Dermis microvascular lymphatic vessel endothelial cell (primary cell): Measurements from ENCODE around the gene USP40. TPM values are rescaled to one million over a fixed set of nuclear protein-coding genes. Genes with fewer than 3 reads are reported as not detected.

Experiments used
- DNase-seq, 2 donors: peaks; one replicate each; pipeline versions ENCODE4 v3.0.0 to v3.0.0-alpha.2; 2010; ENCODE audit warnings: low read depth in 2 of 2
- total RNA-seq: library from RNA; depleted of rRNA; stranded (reverse); fragments of >200 nt; gene quantifications from 2 replicates; pipeline ENCODE4 v1.2.1, GENCODE V29; 2014

Gene USP40
- total RNA-seq, 1 donor from 2014 or later = 19.0 TPM

DNA sequence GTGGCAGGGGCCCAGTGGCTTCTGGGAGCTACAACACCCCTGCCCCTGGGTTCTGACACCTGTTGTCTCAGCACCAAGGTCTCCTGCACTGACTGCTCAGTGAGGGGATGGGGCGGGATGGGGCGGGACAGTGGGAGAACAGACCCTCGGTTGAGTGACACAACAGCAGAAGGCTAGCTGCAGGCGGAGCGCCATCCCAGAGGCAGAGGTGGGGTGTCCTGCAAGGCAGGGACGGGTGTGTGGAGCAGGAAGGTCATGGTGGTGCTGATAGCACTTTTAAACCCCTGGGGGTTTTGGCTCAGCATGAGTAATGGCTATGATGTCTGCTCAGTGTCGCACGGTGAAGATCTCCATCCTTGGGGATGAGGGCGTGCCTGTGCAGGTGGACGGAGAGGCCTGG lies 107.2 kb downstream of the USP40 start:
- DNase-seq = no peak

DNA sequence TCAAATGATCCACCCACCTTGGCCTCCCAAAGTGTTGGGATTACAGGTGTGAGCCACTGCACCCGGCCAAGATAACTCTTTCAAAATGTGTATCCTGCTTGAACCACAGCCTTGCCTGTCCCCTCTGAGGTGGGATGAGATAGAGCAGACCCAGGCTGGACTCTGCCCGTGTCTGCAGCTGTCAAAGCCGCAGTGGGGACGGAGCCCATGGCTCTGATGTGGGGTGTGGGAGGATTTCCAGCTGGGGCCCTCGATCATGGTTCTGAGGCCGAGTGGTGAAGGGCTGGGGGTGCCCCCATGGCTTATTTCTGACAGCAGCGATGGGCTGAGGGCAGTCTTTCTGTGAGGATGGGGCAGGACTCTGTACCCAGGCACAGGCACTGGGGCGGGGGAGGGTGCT lies 107.8 kb downstream of the USP40 start:
- no peak for DNase-seq

DNA sequence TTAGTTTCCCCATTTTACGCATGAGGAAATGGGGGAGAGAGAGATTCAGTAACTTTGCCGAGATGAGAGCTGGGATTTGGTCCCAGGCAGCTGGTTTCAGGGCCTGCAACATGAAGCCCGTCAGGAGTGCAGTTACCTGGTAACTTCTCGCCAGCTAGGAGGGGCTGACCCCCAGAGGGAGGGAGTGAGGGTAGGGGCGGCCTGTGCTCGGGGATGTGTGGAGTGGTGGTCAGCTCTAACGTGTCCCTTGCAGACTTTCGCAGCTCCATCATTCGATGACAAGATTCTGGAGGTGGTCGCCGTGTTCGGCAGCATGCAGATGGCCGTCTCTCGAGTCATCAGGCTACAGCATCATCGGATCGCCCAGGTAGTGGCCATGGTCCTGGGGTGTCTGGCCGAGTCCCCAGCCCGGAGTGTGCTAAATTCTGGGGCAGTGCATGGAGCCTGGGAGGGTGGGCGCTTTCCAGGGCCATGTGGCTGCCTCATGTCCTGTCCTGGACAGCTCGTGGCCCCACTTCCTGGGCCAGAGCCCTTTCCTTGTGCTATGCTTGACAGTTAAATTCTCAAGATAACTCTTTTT lies 108.5 kb downstream of the USP40 start:
- DNase-seq = no peak

DNA sequence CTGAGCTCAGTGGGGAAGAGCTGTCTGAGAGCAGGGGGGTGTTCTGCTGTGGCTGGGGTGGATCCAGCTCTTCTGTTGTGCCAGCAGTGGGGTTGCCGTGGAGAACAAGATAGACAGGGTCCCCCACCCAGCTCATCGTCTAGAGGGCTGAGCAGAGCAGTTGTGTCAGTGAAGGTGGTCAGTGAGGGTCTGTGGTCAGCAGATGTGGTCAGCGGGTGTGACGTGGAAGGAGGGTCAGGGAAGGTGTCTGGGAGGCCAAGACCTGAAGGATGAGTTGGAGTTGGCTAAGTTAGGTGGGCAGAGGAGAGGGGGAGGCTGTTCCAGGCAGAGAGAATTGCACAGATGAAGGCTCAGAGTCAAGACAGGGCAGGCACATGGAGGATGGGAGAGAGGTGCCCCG lies 109.2 kb downstream of the USP40 start:
- no peak for DNase-seq

DNA sequence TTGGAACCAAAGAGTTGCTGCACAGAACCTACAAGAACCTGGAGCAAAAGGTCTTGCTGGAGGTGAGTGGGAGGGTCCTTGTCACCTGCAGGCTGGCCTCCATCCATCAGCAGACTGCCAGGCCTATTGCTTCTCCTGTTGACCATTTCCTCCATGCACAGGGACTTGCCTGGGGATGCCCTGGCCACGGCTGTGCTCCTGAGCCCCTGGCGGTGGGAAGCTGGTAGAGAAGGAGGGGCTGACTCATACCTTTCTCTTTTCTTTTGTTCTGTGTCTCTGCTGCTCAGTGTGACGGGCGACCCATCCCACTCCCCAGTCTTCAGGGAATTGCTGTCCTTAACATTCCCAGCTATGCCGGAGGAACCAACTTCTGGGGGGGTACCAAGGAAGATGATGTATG lies 109.6 kb downstream of the USP40 start:
- no peak for DNase-seq

DNA sequence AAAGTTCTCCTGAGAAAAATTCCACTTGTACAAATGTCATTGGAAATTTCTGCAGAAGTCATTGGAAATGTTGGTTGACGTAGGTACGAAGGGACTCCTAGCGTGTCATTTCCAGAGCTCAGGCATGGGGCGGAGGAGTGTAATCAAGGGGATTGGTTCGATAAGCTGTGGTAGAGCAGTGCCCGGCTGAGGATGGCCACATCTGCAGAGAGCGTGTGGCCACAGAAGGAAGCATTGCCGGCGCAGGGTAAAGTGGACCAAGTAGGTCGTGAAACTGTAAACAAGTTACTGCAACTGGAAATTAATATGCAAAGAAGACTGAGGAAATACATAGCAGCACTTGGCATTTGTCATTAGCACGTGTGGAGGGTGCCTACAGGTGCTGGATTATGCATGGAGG lies 110.5 kb downstream of the USP40 start:
- no peak for DNase-seq

DNA sequence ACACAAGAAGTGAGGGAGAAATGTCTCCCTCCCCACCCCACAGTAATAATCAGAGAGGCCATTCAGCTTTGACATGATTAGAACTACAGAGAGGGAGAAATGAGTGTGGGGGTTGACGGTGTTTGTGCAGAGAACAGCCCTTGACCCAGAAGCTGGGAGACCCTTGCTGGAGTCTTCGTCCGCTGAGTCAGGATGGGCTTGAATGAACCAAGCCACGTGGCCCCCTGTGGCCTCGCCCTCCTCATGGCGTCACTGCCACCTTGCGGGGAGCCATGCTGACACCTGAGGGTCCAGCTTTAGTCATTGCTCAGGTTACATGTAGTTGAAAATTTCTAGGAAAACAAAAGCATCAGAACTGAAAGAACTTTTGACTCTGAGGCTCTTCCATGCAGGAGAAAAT lies 111.1 kb downstream of the USP40 start:
- no peak for DNase-seq

DNA sequence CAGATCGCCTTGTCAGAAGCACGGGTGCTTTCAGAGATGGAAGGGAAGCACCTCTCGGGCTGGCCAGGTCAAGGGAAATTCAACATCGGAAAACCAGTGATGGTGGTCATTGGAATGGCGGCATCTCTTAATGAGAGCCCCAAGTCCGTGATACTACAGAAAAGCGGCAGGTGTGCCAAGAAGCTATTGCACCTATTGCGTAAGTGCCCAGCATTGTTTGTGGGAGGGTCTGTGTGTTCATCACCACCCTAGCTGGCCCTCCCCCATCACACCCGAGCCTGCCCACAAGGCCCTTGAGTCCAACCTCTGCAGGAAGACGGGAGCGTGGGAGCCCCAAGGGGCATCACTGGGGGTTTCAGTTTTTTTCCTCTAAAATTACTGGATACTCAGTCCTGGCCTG lies 111.6 kb downstream of the USP40 start:
- DNase-seq = no peak

DNA sequence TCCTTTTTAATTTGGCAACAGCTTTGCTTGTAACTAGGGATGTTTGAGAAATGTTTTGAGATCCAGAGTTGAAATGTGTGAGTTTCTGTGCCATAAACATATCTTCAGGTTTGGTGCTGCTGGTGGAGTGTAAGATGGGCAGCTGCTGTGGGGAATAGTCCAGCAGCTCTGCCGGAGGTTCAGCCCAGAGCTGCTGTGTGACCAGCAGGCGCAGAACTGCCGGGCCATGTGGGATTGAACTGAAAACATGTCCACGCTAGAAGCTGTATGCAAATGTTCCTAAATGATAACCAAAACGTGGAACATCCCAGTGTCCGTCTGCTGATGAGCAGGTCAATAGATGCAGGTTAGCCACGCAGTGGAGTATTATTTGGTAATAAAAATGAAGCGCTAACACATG lies 112.7 kb downstream of the USP40 start:
- DNase-seq = no peak

DNA sequence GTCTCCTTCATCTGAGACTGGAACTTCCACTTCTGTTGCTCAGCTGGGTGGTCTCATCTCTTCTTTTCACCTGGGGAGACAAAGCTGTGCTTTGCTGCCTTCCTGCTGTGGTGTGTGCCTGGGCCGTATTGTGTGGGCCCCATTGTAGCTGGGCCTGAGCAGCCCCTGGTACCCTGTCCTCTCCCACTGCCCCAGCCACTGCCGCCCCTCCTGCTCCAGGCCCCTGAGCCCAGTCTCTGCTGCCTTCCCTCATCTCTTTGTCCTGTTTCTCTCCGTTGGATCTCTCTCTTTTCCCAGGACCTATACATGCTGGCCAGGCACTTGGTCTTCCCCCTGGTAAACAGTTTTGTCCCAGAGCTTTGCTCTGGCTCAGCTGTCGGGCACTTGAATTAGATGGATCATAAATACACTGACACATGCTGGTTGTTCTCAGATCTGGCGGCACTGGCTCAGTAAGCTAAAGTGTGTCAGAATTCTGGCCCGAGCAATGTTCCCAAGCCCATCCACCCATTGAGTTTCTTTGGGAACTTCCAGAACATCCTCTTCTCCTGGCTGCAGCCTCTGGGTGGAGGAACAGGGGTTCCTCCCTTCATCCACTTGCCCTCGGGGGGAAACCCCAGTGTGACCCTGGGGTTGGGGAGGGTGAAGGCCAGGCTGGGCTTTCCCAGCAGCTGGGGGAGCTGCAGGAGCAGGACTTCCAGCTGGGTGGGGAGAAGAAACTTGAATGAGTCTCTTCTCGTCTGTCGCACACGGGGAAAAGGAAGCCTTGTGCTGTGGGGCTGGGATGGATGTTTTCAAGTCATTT lies 113.3 kb downstream of the USP40 start:
- DNase-seq = no peak

DNA sequence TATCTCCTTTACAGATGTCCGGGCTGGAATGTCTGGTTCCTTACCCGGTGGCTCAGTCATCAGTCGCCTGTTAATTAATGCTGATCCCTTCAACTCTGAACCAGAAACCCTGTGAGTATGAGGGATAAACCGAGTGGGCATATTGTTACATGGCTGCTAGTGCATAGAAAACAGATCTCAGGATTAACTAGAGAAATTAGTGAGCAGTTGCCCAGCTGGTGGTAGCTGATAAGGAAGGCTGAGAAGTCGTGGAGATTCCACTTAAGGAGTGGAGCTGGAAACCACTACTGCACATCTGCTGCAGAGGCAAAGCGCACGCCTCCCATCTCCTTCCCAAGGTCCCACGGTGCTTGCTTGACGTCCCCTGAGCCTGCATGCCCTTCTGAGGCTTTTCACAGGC lies 114.6 kb downstream of the USP40 start:
- DNase-seq = no peak

DNA sequence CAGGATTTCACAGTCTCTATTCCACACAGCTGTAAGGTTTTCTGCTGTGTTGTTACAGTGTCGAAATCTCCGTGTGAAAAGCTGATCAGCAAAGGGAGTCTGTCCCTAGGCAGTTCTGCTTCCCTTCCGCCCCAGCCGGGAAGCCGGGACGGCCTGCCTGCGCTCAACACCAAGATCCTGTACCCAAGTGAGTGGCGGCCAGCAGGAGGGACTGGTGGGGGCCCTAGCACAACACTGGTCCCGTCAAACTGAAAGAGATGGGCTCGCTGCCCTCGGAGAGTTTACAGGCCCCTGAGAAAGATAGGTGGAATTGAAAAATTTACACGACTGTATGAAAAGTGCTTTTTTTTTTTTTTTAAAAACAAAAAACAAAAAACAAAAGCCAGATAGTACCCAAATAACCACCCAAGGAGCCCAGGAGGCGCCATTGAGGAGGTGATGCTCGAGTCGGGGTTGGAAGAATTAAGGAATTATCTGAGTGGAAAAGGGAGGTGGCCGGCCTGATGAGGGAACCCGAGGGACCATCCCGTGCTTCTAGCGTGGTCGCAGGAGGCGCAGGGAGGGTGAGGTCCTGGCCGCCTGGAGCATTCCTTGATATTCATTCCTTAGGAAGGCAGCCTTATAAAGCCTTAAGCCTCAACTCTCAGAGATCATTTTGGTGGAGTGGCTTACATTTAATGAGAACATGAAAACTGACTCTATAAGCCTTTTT lies 115.6 kb downstream of the USP40 start:
- no peak for DNase-seq

DNA sequence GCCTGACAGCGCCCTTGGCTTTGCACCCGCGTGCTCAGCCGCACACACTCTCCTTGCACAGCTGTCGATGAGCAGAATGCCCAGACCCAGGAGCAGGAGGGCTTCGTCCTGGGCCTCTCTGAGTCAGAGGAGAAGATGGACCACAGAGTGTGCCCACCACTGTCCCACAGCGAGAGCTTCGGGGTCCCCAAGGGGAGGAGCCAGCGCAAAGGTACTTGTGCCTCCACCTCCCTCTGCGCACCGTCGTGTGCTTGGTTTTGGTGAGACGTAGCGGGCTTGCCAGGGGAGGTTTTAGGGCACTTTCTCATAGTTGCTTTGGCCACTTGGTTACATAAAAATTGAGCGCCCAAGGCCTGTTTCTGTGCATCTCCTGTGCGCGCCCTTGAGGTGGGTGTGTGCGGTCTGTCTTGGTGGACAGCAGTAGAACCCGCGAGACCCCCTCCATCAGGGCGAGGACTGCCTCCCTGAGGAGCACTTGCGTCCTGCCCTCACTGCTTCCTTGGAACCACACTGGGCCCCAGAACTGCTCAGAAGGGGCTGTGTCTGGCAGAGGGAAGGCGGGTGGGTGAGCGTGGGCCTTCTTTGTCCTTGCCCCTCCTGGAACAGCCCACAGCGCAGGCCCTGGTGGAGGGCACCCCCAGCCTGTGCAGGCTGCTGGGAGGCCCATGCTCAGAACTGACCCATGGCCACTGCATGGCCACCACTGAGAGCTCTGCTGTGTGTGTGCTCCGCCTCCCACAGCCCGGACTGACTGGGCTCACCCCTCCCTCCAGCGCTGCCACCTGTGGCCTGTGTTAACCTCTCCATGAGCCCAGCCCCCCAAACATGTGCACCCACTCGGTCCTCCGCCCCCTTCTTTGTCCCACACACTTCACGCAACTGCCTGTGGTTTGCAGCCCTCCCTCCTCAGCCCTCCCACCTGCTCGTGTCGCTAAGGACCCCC lies 116.4 kb downstream of the USP40 start:
- no peak for DNase-seq

DNA sequence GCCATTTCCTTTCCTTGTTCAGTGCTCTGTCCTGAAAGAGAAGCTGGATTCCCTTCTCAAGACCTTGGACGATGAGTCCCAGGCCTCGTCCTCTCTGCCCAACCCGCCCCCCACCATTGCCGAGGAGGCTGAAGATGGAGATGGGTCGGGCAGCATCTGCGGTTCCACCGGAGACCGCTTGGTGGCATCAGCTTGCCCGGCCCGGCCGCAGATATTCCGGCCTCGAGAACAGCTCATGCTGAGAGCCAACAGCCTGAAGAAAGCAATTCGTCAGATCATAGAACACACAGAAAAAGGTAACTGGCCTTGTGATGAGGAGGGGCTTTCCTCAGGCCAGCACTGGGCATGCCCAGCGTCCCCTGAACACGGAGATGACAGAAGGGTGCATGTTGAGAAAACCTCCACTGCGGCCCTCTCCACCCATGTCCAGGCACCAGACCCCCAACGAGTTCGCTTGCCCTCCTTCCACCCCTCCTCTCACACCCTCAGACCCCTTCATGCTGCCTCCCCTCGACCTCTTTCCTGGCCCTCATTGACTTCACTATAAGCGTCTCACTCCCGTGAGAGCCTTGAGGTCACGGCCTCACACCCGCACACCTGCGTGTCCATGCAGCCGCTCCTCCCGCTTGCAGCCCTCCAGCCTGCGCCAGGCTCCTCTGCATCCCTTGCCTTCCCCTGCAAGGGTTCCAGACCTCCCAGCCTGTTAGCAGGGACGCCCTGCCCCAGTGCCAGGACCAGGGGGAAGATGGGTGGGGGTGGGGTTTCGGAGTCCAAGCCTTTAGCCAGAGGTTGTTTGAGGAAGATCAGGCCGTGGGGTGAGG lies 117.3 kb downstream of the USP40 start:
- DNase-seq = peak in 1 of 2 donors; percentile 61

DNA sequence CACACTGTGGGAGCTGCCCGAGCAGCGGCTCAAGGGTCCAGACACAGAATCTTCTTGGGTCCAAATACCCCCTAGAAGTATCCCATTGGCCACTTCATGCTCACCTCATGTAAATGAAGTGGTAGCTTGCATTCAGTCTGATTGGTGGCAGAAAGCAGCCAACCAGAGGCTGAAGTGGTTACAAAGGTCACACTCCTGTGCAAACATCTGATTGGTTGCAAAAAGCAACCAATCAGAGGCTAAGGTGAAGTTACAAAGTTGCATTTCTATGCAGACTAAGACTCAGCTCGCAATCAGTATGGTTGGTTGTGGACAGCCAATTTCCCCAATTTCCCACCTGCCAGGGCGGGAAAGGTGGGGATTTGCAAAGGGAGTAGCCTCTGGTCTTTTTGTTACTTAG lies 118.0 kb downstream of the USP40 start:
- DNase-seq = no peak

DNA sequence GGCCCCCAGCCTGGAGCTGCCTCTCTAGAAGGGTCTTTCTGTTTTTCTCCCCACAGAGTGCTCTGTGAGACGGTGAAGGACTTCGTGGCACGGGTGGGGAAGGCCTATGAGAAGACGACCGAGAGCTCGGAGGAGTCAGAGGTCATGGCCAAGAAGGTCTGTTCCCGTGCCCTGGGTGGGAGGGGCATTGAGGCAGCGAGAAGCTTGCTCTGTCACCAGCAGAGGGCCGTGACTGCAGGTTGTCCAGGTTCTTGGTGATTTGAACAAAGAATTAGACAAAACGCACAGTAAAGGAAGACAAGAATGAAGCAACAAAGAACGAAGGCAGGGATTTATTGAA lies 118.4 kb downstream of the USP40 start:
- DNase-seq = no peak

DNA sequence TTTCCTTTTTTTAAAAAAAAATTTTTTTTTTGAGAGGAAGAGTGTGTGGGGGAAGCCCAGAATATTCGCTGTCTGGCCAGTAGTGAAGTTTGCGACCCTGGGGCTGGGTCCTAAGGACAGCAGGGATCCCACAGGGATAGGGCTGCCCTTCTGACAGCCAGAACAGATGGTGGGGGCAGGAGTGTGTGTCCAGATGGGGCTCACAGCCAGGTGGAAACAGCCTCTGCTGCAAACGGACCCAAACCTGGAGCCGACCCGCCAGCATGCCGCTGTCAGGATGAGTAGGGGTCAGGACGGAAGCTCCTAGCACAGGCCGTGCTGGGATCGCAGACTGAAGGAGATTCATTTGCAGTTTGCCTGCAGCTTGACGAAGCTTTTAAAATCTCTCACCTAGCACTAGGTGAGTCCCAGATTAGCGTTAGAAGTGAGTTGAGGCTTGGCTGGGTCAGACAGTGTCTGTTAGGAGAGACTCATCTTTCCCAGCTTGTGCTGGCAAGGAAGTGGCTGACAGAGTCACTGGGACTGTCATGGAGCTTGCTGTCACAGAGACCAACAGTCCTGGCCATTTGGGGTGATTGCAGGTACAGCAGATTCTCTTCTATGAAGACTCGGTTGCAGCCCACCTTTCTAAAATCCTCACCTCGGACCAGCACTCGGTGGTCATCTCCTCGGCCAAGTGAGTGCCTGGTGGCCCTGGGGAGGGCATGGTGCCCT lies 118.9 kb downstream of the USP40 start:
- no peak for DNase-seq

DNA sequence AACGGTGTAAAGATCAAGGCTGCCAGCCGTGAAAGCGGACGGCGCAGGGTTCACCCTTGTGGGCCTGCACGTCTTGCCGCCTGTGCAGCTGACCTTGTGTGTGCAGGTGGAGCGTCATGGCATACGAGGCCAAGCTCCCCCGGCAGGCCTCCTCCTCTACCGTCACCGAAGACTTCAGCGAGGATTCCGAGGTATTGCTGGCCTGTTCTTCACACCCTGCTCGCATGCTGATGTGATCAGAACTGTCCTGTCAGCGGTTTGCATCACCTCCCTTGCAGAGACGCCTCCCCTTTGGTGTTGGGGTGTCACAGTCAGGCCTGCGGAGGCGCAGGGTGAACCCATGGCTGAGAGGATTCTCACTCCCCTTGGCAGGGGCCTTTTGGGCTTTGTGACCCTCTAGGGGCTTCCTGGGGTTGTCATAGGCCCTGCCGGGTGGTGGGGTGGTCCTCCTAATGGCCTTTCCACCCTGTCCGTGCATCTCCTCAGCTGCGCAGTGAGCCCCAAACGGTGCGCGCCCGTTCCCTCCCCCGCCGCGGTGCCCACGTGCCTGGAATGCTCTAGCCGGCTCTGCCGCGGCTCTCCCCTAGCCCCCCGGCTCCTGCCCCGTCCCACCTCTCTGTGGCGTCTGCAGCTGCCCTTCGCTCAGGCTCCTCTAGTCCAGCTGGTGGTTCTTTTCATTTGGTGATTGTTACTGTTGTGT lies 119.8 kb downstream of the USP40 start:
- DNase-seq = no peak

DNA sequence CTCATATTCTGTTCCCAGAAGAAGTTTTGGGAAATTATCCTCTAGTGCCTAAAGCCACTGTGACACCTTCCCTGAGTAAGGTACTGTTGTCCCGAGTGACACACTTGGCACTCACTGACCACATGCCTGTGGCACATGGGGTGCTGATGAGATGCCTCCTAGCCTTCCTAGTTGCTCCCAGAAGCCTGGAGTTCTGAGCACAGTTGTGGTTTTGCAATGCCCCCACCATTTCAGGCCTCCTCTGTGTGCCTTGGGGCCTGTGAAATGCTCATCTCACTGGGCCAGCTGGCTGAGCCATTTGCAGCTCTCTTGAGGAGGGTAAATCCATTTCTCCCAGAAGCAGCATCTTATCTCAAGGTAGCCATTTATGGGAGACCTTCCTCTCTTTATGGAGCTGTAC lies 120.5 kb downstream of the USP40 start:
- no peak for DNase-seq
